Measurements from ENCODE around the gene PEX1.

Gene PEX1

GRCh38 chr7:92523110-92523509, 5.2 kb downstream of the PEX1 start:
- Histone ChIP-seq H3K9me2 (replicated peaks; ENCODE audit: insufficient read depth, low read length) (no peaks in the 10 kb centered on the region), H3K9ac (ENCODE audit: low read length) (no peak overlapping the region), H3K36me3 (ENCODE audit: low read length) (peaks cover 9% of the 10 kb centered on the region; the same call in 1 of the 2 replicates), H3K79me2 (ENCODE audit: insufficient read depth, low read length) (peaks cover 54% of the 10 kb centered on the region), H3K9me3 (ENCODE audit: insufficient read depth, low read length) (no peaks in the 10 kb centered on the region), H3K27me3 (ENCODE audit: low read length) (no peaks in the 10 kb centered on the region), H3K4me3 (ENCODE audit: insufficient read depth, low read length, poor library complexity, severe bottlenecking) (no peak overlapping the region), H3K4me2 (ENCODE audit: low read depth, low read length, poor library complexity, severe bottlenecking) (no peak overlapping the region), H3F3A (ENCODE audit: insufficient read depth) (peaks cover 29% of the 10 kb centered on the region), H3K27ac (ENCODE audit: low read depth, low read length) (no peak overlapping the region), H4K20me1 (ENCODE audit: low read depth, low read length) (no peaks in the 10 kb centered on the region), H2AFZ (ENCODE audit: low read depth, low read length, severe bottlenecking) (no peak overlapping the region)
- no peak for TF ChIP-seq CTCF (IDR thresholded peaks at IDR 0.05; ENCODE audit: insufficient read depth, low read length, poor library complexity, severe bottlenecking)
- no peak for TF ChIP-seq EZH2phosphoT487 (conservative IDR thresholded peaks at IDR 0.05; ENCODE audit: low read length)

- Histone ChIP-seq H2AFZ (ENCODE audit: low read depth, low read length, severe bottlenecking) (no peak overlapping the region), H3K27me3 (ENCODE audit: low read length) (no peaks in the 10 kb centered on the region), H3K9me2 (replicated peaks; ENCODE audit: insufficient read depth, low read length) (no peaks in the 10 kb centered on the region), H4K20me1 (ENCODE audit: low read depth, low read length) (no peaks in the 10 kb centered on the region), H3K79me2 (ENCODE audit: insufficient read depth, low read length) (peaks cover 25% of the 10 kb centered on the region), H3K9ac (ENCODE audit: low read length) (no peak overlapping the region), H3F3A (ENCODE audit: insufficient read depth) (peaks cover 6% of the 10 kb centered on the region; the same call in 1 of the 2 replicates), H3K36me3 (ENCODE audit: low read length) (peaks cover 21% of the 10 kb centered on the region; the same call in 1 of the 2 replicates), H3K9me3 (ENCODE audit: insufficient read depth, low read length) (no peaks in the 10 kb centered on the region), H3K4me3 (ENCODE audit: insufficient read depth, low read length, poor library complexity, severe bottlenecking) (no peak overlapping the region), H3K27ac (ENCODE audit: low read depth, low read length) (no peak overlapping the region), H3K4me2 (ENCODE audit: low read depth, low read length, poor library complexity, severe bottlenecking) (no peak overlapping the region)
- TF ChIP-seq EZH2phosphoT487 (conservative IDR thresholded peaks at IDR 0.05; ENCODE audit: low read length), result no peak
- no peak for TF ChIP-seq CTCF (IDR thresholded peaks at IDR 0.05; ENCODE audit: insufficient read depth, low read length, poor library complexity, severe bottlenecking)
These were observed 8.3 kb downstream of the PEX1 start for GRCh38 chr7:92520024-92520423.

GRCh38 chr7:92517631-92518030, 10.7 kb downstream of the PEX1 start:
- no peak for TF ChIP-seq EZH2phosphoT487 (conservative IDR thresholded peaks at IDR 0.05; ENCODE audit: low read length)
- TF ChIP-seq CTCF (IDR thresholded peaks at IDR 0.05; ENCODE audit: insufficient read depth, low read length, poor library complexity, severe bottlenecking), result no peak
- Histone ChIP-seq H2AFZ (ENCODE audit: low read depth, low read length, severe bottlenecking) (no peak overlapping the region), H4K20me1 (ENCODE audit: low read depth, low read length) (no peaks in the 10 kb centered on the region), H3K4me3 (ENCODE audit: insufficient read depth, low read length, poor library complexity, severe bottlenecking) (no peak overlapping the region), H3K9me3 (ENCODE audit: insufficient read depth, low read length) (no peaks in the 10 kb centered on the region), H3K4me2 (ENCODE audit: low read depth, low read length, poor library complexity, severe bottlenecking) (no peak overlapping the region), H3K79me2 (ENCODE audit: insufficient read depth, low read length) (peaks cover 9% of the 10 kb centered on the region; the same call in 1 of the 2 replicates), H3K36me3 (ENCODE audit: low read length) (peaks cover 32% of the 10 kb centered on the region), H3K27me3 (ENCODE audit: low read length) (no peaks in the 10 kb centered on the region), H3K9me2 (replicated peaks; ENCODE audit: insufficient read depth, low read length) (no peaks in the 10 kb centered on the region), H3F3A (ENCODE audit: insufficient read depth) (peaks cover 6% of the 10 kb centered on the region; the same call in 1 of the 2 replicates), H3K27ac (ENCODE audit: low read depth, low read length) (no peak overlapping the region), H3K9ac (ENCODE audit: low read length) (no peak overlapping the region)
